HepG2 (cell line): ENCODE measurements around the gene STYXL1. TPM values are rescaled to one million over a fixed set of nuclear protein-coding genes. Genes with fewer than 3 reads are reported as not detected.

Experiments used
- AHDC1 ChIP-seq: sonication (generic); formaldehyde crosslinking; IDR thresholded peaks from 2 replicates; pipeline ENCODE4 v1.5.1; 2020; ENCODE audit warnings: mild to moderate bottlenecking, missing genetic modification reagents, borderline replicate concordance
- HNRNPL ChIP-seq: fragments of 200-400 bp; formaldehyde crosslinking; IDR thresholded peaks from 2 replicates; pipeline ENCODE4 v1.6.1; 2017; ENCODE audit warnings: mild to moderate bottlenecking, low read depth, low read length
- HOMEZ ChIP-seq: IDR thresholded peaks from 2 replicates; pipeline ENCODE4 v1.6.1; 2016; ENCODE audit warnings: low read depth
- IKZF4 ChIP-seq: sonication (generic); formaldehyde crosslinking; IDR thresholded peaks from 2 replicates; pipeline ENCODE4 v1.5.1; 2020; ENCODE audit warnings: borderline replicate concordance, mild to moderate bottlenecking, low read depth, missing genetic modification reagents; ENCODE audit errors: not compliant biosample characterization
- SIN3B ChIP-seq: fragments of 150-350 bp; IDR thresholded peaks from 2 replicates; pipeline ENCODE4 v1.6.1; 2014; ENCODE audit warnings: low read length
- UBTF ChIP-seq: sonication (generic); formaldehyde crosslinking; IDR thresholded peaks from 2 replicates; pipeline ENCODE4 v1.4.0; 2020; ENCODE audit warnings: mild to moderate bottlenecking, missing genetic modification reagents
- ZNF431 ChIP-seq: sonication (generic); formaldehyde crosslinking; IDR thresholded peaks from 2 replicates; pipeline ENCODE4 v1.9.0; 2022; ENCODE audit warnings: missing genetic modification reagents, low read depth, mild to moderate bottlenecking, borderline replicate concordance
- ZNF550 ChIP-seq: sonication (generic); formaldehyde crosslinking; IDR thresholded peaks from 2 replicates; pipeline ENCODE4 v1.4.0; 2020; ENCODE audit warnings: mild to moderate bottlenecking, missing genetic modification reagents, borderline replicate concordance
- ZNF652 ChIP-seq: IDR thresholded peaks from 2 replicates; pipeline ENCODE4 v1.6.1; 2016; ENCODE audit warnings: low read depth, borderline replicate concordance
- ZNF75D ChIP-seq: sonication (generic); formaldehyde crosslinking; IDR thresholded peaks from 2 replicates; pipeline ENCODE4 v1.8.1; 2023; ENCODE audit warnings: missing genetic modification reagents, mild to moderate bottlenecking, borderline replicate concordance
- polyA plus RNA-seq, 8 experiments: library from polyadenylated mRNA; depleted of rRNA in 3 of 8; stranded (reverse) in 7 of 8; unstranded in 1 of 8; fragments of >200 nt; fragmentation: Illumina TruSeq in 4 of 8; extraction: Trizol in 4 of 8; gene quantifications; 2 replicates each; pipeline versions ENCODE4 v1.2.1 to v1.2.3, GENCODE V29; 2011 to 2016; ENCODE audit warnings: low read depth in 4 of 8, missing spikeins in 1 of 8, mixed read lengths in 1 of 8; ENCODE audit not compliant: insufficient read depth in 1 of 8
- total RNA-seq, 5 experiments: library from RNA; depleted of rRNA; stranded (reverse); fragments of >200 nt; fragmentation: Illumina TruSeq; extraction: Trizol; gene quantifications; 2 replicates each; pipeline ENCODE4 v1.2.3, GENCODE V29; 2016; ENCODE audit warnings: low read depth in 1 of 5
- TF ChIP-seq, protein P1 (sequence below): IDR thresholded peaks from 2 replicates; pipeline ENCODE4 v1.6.1; 2016
- TF ChIP-seq, protein P2 (sequence below): sonication (generic); formaldehyde crosslinking; IDR thresholded peaks from 2 replicates; pipeline ENCODE4 v1.4.0; 2020; ENCODE audit warnings: missing genetic modification reagents

STYXL1 gene
- total and polyA plus RNA-seq, 2 of the 13 experiments (the other 11 are each of a cell fraction or from before 2014, with no cell fraction given) = 23.9 to 38.3 TPM

- TF ChIP-seq ZNF652 (CRISPR knock-in tag) (no peak), ZNF550 (CRISPR knock-in tag) (no peak), AHDC1 (no peak), UBTF (CRISPR knock-in tag) (peak; percentile 95), ZNF75D (CRISPR knock-in tag) (no peak), IKZF4 (no peak), SIN3B (no peak), HOMEZ (CRISPR knock-in tag) (no peak), HNRNPL (no peak), ZNF431 (CRISPR knock-in tag) (no peak)
- TF ChIP-seq, protein P1, sequence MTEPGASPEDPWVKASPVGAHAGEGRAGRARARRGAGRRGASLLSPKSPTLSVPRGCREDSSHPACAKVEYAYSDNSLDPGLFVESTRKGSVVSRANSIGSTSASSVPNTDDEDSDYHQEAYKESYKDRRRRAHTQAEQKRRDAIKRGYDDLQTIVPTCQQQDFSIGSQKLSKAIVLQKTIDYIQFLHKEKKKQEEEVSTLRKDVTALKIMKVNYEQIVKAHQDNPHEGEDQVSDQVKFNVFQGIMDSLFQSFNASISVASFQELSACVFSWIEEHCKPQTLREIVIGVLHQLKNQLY (CRISPR knock-in tag) = no peak; the same call in 1 of the 2 replicates
- TF ChIP-seq, protein P2, sequence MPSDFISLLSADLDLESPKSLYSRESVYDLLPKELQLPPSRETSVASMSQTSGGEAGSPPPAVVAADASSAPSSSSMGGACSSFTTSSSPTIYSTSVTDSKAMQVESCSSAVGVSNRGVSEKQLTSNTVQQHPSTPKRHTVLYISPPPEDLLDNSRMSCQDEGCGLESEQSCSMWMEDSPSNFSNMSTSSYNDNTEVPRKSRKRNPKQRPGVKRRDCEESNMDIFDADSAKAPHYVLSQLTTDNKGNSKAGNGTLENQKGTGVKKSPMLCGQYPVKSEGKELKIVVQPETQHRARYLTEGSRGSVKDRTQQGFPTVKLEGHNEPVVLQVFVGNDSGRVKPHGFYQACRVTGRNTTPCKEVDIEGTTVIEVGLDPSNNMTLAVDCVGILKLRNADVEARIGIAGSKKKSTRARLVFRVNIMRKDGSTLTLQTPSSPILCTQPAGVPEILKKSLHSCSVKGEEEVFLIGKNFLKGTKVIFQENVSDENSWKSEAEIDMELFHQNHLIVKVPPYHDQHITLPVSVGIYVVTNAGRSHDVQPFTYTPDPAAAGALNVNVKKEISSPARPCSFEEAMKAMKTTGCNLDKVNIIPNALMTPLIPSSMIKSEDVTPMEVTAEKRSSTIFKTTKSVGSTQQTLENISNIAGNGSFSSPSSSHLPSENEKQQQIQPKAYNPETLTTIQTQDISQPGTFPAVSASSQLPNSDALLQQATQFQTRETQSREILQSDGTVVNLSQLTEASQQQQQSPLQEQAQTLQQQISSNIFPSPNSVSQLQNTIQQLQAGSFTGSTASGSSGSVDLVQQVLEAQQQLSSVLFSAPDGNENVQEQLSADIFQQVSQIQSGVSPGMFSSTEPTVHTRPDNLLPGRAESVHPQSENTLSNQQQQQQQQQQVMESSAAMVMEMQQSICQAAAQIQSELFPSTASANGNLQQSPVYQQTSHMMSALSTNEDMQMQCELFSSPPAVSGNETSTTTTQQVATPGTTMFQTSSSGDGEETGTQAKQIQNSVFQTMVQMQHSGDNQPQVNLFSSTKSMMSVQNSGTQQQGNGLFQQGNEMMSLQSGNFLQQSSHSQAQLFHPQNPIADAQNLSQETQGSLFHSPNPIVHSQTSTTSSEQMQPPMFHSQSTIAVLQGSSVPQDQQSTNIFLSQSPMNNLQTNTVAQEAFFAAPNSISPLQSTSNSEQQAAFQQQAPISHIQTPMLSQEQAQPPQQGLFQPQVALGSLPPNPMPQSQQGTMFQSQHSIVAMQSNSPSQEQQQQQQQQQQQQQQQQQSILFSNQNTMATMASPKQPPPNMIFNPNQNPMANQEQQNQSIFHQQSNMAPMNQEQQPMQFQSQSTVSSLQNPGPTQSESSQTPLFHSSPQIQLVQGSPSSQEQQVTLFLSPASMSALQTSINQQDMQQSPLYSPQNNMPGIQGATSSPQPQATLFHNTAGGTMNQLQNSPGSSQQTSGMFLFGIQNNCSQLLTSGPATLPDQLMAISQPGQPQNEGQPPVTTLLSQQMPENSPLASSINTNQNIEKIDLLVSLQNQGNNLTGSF (CRISPR knock-in tag) = no peak
Measured at GRCh38 chr7:75994388-75995051, 53.3 kb downstream of the STYXL1 start, which contains the start of gene TMEM120A (continued).
